Adrenal gland (tissue), 12 donors: Measurements from ENCODE around the gene CCL5. TPM values are rescaled to one million over a fixed set of nuclear protein-coding genes. Genes with fewer than 3 reads are reported as not detected.

Experiments used
- DNase-seq, 7 donors: peaks; one replicate each; pipeline ENCODE4 v3.0.0-alpha.2; 2019 to 2020
- H3K27ac ChIP-seq, 5 donors: fragments of 200-600 bp; sonication (generic) in 4 of 5; 1 replicate in 3 of 5; 2 replicates in 2 of 5; pipeline versions ENCODE4 v1.5.1 to v1.8.0; 2016 to 2020; ENCODE audit warnings: mild to moderate bottlenecking in 1 of 5
- H3K27me3 ChIP-seq: fragments of 200-600 bp; 2 replicates; pipeline ENCODE4 v1.8.0; 2021
- H3K36me3 ChIP-seq, 2 donors: fragments of 200-600 bp; replicated peaks in 1 of 2; 1 replicate in 1 of 2; 2 replicates in 1 of 2; pipeline versions ENCODE4 v1.5.1 to v1.8.0; 2018 to 2022
- H3K4me1 ChIP-seq, 2 donors: fragments of 200-600 bp; replicated peaks in 1 of 2; 1 replicate in 1 of 2; 2 replicates in 1 of 2; pipeline versions ENCODE4 v1.5.1 to v1.8.0; 2018 to 2021
- H3K4me3 ChIP-seq, 4 donors: fragments of 200-600 bp; sonication (generic) in 3 of 4; one replicate each; pipeline ENCODE4 v1.5.1; 2016 to 2018
- H3K9me3 ChIP-seq, 3 donors: fragments of 200-600 bp; sonication (generic) in 1 of 3; replicated peaks in 1 of 3; 1 replicate in 2 of 3; 2 replicates in 1 of 3; pipeline versions ENCODE4 v1.5.1 to v1.8.0; 2016 to 2021
- CTCF ChIP-seq, 6 experiments: fragments of 450-650 bp in 4 of 6; fragments of 200-600 bp in 2 of 6; sonication (generic) in 1 of 6; IDR thresholded peaks; 1 replicate in 5 of 6; 2 replicates in 1 of 6; pipeline versions ENCODE4 v1.5.1 to v1.8.0; 2016 to 2021; ENCODE audit warnings: antibody characterized with exemption in 6 of 6, mild to moderate bottlenecking in 2 of 6, moderate library complexity in 1 of 6
- POLR2A ChIP-seq, 2 donors: fragments of 450-650 bp; IDR thresholded peaks; one replicate each; pipeline ENCODE4 v1.6.1; 2017; ENCODE audit warnings: antibody characterized with exemption in 2 of 2, mild to moderate bottlenecking in 2 of 2, moderate library complexity in 1 of 2
- WGBS, 4 donors: extraction: QIAGEN DNeasy Blood & Tissue Kit in 2 of 4; methylation state at CpG; one replicate each; pipeline versions ENCODE4 v1.1.5 to v1.1.7; 2013 to 2017; 5-methylcytosine and 5-hydroxymethylcytosine counted together
- intact Hi-C, 2 donors: fragments of 100-400 bp; cut with DNase I; formaldehyde crosslinking; loops; one replicate each; pipeline versions ENCODE4 v1.14.1 to v1.15.0; 2022 to 2023
- polyA plus RNA-seq, 3 donors: library from polyadenylated mRNA; stranded (reverse); fragments of 200-250 nt in 2 of 3; fragments of 350-450 nt in 1 of 3; fragmentation: Illumina TruSeq in 1 of 3; extraction: RNeasy Lipid Tissue Mini Kit (QIAGEN cat#74804) in 1 of 3; gene quantifications; one replicate each; pipeline ENCODE4 v1.2.3, GENCODE V29; 2013 to 2014
- total RNA-seq, 9 donors: library from RNA; depleted of rRNA in 4 of 9; stranded (reverse); fragments of >200 nt in 4 of 9; fragments of 120-200 nt in 1 of 9; fragmentation: NEBNext Ultra II Directional in 1 of 9; extraction: Animal tissue kit (Norgen Biotek cat#: 25700) in 1 of 9; gene quantifications; one replicate each; pipeline versions ENCODE4 v1.1.0 to v1.2.4, GENCODE V29; 2013 to 2023
- donor health status: healthy with polysubstance abuse.
- donor health status: Bipolar disorder and iron deficiency.
- donor health status: DM: yes; HTN: yes; CAD: no.
- donor health status: DM: no; HTN: no; CAD: no.
- donor health status: DM: no; HTN: no; CAD: no.
- donor health status: DM: yes; HTN: yes; CAD: no.

Gene CCL5
- total and polyA plus RNA-seq, 12 donors, result 0.83 to 10.7 (median 4.9) TPM

GRCh38 chr17:35875072-35875799 is 4.9 kb downstream of the CCL5 start:
- Histone ChIP-seq H3K9me3 (no peaks in the 10 kb centered on the region), H3K27ac (peak overlapping the region in 1 of 5 donors; percentile 3), H3K4me1 (no peaks in the 10 kb centered on the region), H3K36me3 (no peaks in the 10 kb centered on the region), H3K4me3 (no peak overlapping the region), H3K27me3 (no peaks in the 10 kb centered on the region)
- intact Hi-C loops, result no loop called here
- 28 to 40% (median 35%) methylated on average over 5 of the region's 5 CpGs for WGBS, 4 donors
- DNase-seq, result peak in 4 of 7 donors; percentile 15 to 62 (median 26)
- no peak for TF ChIP-seq CTCF (IDR thresholded peaks at IDR 0.05)
- TF ChIP-seq POLR2A (IDR thresholded peaks at IDR 0.05), result no peak

- 93 to 95% (median 95%) methylated on average over 12 of the region's 12 CpGs for WGBS, 4 donors
- H3K27ac ChIP-seq, result no peak overlapping the region
- intact Hi-C loops, result no loop called here
- no peaks in the 10 kb centered on the region for H3K27me3 ChIP-seq
- no peaks in the 10 kb centered on the region for H3K36me3 ChIP-seq
- no peaks in the 10 kb centered on the region for H3K4me1 ChIP-seq
- H3K9me3 ChIP-seq, result no peaks in the 10 kb centered on the region
- TF ChIP-seq CTCF (IDR thresholded peaks at IDR 0.05), result no peak
- no peak for TF ChIP-seq POLR2A (IDR thresholded peaks at IDR 0.05)
- no peak for DNase-seq
- H3K4me3 ChIP-seq, result no peak overlapping the region
These were observed 7.8 kb downstream of the CCL5 start for GRCh38 chr17:35872196-35872980.

GRCh38 chr17:35870906-35871819 is 9.0 kb downstream of the CCL5 start:
- H3K36me3 ChIP-seq, result no peaks in the 10 kb centered on the region
- H3K27me3 ChIP-seq, result no peaks in the 10 kb centered on the region
- no peak overlapping the region for H3K27ac ChIP-seq
- DNase-seq, result no peak
- TF ChIP-seq POLR2A (IDR thresholded peaks at IDR 0.05) (no peak), CTCF (IDR thresholded peaks at IDR 0.05) (no peak)
- H3K4me1 ChIP-seq, result peaks cover 0 to 5% of the 10 kb centered on the region in 2 donors
- intact Hi-C loops, result no loop called here
- no peaks in the 10 kb centered on the region for H3K9me3 ChIP-seq
- no peak overlapping the region for H3K4me3 ChIP-seq
- 66 to 77% (median 71%) methylated on average over 7 to 8 of the region's 8 CpGs for WGBS, 4 donors

GRCh38 chr17:35868737-35869136 is 11.4 kb downstream of the CCL5 start, which contains the start of gene HEATR9:
TSS of gene HEATR9 (minus strand) at chr17:35868891. CDS start at chr17:35868742, 149 bp downstream.
- Histone ChIP-seq H3K4me3 (no peak within 1 kb of the TSS), H3K27ac (no peak within 1 kb of the TSS), H3K9me3 (no peaks in the 10 kb centered on the region), H3K36me3 (no peaks in the 10 kb centered on the region), H3K4me1 (peaks cover 5 to 14% of the 10 kb centered on the region in 2 donors), H3K27me3 (no peaks in the 10 kb centered on the region)
- intact Hi-C loops, result no loop called here
- TF ChIP-seq CTCF (IDR thresholded peaks at IDR 0.05), result no peak
- TF ChIP-seq POLR2A (IDR thresholded peaks at IDR 0.05), result no peak
- whole genome bisulfite sequencing, 4 donors, result 90 to 100% (median 91%) methylated on average over 3 of the region's 3 CpGs
- DNase-seq, result no peak
